Thymus (tissue), 11 donors: Measurements from ENCODE around the gene ULK4. TPM values are rescaled to one million over a fixed set of nuclear protein-coding genes. Genes with fewer than 3 reads are reported as not detected.

Source experiments
- DNase-seq, 9 donors: peaks; one replicate each; pipeline ENCODE4 v3.0.0-alpha.2; 2013; ENCODE audit warnings: low spot score in 9 of 9, low read depth in 6 of 9, missing footprints in 1 of 9
- H3K27ac ChIP-seq, 2 donors: one replicate each; pipeline ENCODE4 v1.5.1; 2013; ENCODE audit warnings: control low read depth in 1 of 2, low read depth in 1 of 2, low read length in 1 of 2, mild to moderate bottlenecking in 1 of 2, moderate library complexity in 1 of 2
- H3K27me3 ChIP-seq, 2 donors: one replicate each; pipeline ENCODE4 v1.5.1; 2013; ENCODE audit warnings: low read length in 1 of 2; ENCODE audit not compliant: control insufficient read depth in 2 of 2, insufficient read depth in 1 of 2
- H3K36me3 ChIP-seq, 2 donors: one replicate each; pipeline ENCODE4 v1.5.1; 2013; ENCODE audit warnings: low read length in 1 of 2, mild to moderate bottlenecking in 1 of 2, moderate library complexity in 1 of 2; ENCODE audit not compliant: control insufficient read depth in 2 of 2, insufficient read depth in 2 of 2
- H3K4me1 ChIP-seq, 2 donors: one replicate each; pipeline ENCODE4 v1.5.1; 2013; ENCODE audit warnings: low read length in 2 of 2; ENCODE audit not compliant: control insufficient read depth in 2 of 2, insufficient read depth in 2 of 2
- H3K4me3 ChIP-seq, 2 donors: one replicate each; pipeline ENCODE4 v1.5.1; 2013; ENCODE audit warnings: low read length in 2 of 2, control low read depth in 1 of 2, mild to moderate bottlenecking in 1 of 2
- H3K9me3 ChIP-seq, 2 donors: one replicate each; pipeline ENCODE4 v1.5.1; 2013; ENCODE audit warnings: low read length in 1 of 2, mild to moderate bottlenecking in 1 of 2; ENCODE audit not compliant: control insufficient read depth in 2 of 2, insufficient read depth in 1 of 2
- WGBS: extraction: QIAGEN DNeasy Blood & Tissue Kit; methylation state at CpG from one replicate; pipeline ENCODE4 v1.1.7; 2013; 5-methylcytosine and 5-hydroxymethylcytosine counted together
- polyA plus RNA-seq: library from polyadenylated mRNA; stranded (reverse); fragments of 200-250 nt; gene quantifications from one replicate; pipeline ENCODE4 v1.2.3, GENCODE V29; 2013
- total RNA-seq: library from RNA; stranded (reverse); fragments of 120-200 nt; gene quantifications from one replicate; pipeline ENCODE4 v1.2.4, GENCODE V29; 2013
- donor health status: healthy.

ULK4 gene
- total and polyA plus RNA-seq, 2 donors: 3.4 to 6.3 TPM

- 83% methylated on average over 1 of the region's 1 CpG for WGBS
- peaks cover 4% of the 10 kb centered on the region in 2 donors for H3K4me1 ChIP-seq
- H3K9me3 ChIP-seq: no peaks in the 10 kb centered on the region
- no peak overlapping the region for H3K27ac ChIP-seq
- H3K4me3 ChIP-seq: no peak overlapping the region
- DNase-seq: no peak
- H3K36me3 ChIP-seq: no peaks in the 10 kb centered on the region
- no peaks in the 10 kb centered on the region for H3K27me3 ChIP-seq
Observed at GRCh38 chr3:41207355-41207754, 754.5 kb downstream of the ULK4 start.

GRCh38 chr3:41205591-41205990 is 756.3 kb downstream of the ULK4 start:
- peaks cover 11 to 13% of the 10 kb centered on the region in 2 donors for H3K4me1 ChIP-seq
- H3K4me3 ChIP-seq: no peak overlapping the region
- no peaks in the 10 kb centered on the region for H3K9me3 ChIP-seq
- no peaks in the 10 kb centered on the region for H3K36me3 ChIP-seq
- H3K27me3 ChIP-seq: no peaks in the 10 kb centered on the region
- no peak overlapping the region for H3K27ac ChIP-seq
- 95% methylated on average over 9 of the region's 9 CpGs for WGBS
- no peak for DNase-seq

GRCh38 chr3:41204369-41204768 is 757.5 kb downstream of the ULK4 start:
- Histone ChIP-seq H3K4me3 (no peak overlapping the region), H3K36me3 (no peaks in the 10 kb centered on the region), H3K4me1 (peaks cover 11 to 15% of the 10 kb centered on the region in 2 donors), H3K27ac (no peak overlapping the region), H3K9me3 (no peaks in the 10 kb centered on the region), H3K27me3 (no peaks in the 10 kb centered on the region)
- DNase-seq: no peak
- WGBS: 98% methylated on average over 1 of the region's 1 CpG

GRCh38 chr3:41202834-41203345 is 759.0 kb downstream of the ULK4 start:
- no peaks in the 10 kb centered on the region for H3K9me3 ChIP-seq
- H3K27ac ChIP-seq: no peak overlapping the region
- H3K27me3 ChIP-seq: peaks cover 4 to 10% of the 10 kb centered on the region in 2 donors
- DNase-seq: peak in 1 of 9 donors; percentile 25
- peaks cover 11 to 15% of the 10 kb centered on the region in 2 donors for H3K4me1 ChIP-seq
- H3K36me3 ChIP-seq: no peaks in the 10 kb centered on the region
- no peak overlapping the region for H3K4me3 ChIP-seq

GRCh38 chr3:41202075-41202833 is 759.6 kb downstream of the ULK4 start:
- H3K27ac ChIP-seq: no peak overlapping the region
- 79% methylated on average over 5 of the region's 5 CpGs for WGBS
- H3K4me1 ChIP-seq: peaks cover 11 to 15% of the 10 kb centered on the region in 2 donors
- no peaks in the 10 kb centered on the region for H3K36me3 ChIP-seq
- DNase-seq: no peak
- no peaks in the 10 kb centered on the region for H3K9me3 ChIP-seq
- H3K27me3 ChIP-seq: peaks cover 6 to 11% of the 10 kb centered on the region in 2 donors
- H3K4me3 ChIP-seq: peak overlapping the region in 1 of 2 donors; percentile 14

- H3K27ac ChIP-seq: peak overlapping the region; percentile 73 to 78
- H3K4me1 ChIP-seq: peaks cover 11 to 15% of the 10 kb centered on the region in 2 donors
Observed at GRCh38 chr3:41200669-41201021, 761.3 kb downstream of the ULK4 start.

GRCh38 chr3:41199866-41200668 is 761.8 kb downstream of the ULK4 start:
- 1% methylated on average over 38 of the region's 40 CpGs for WGBS
- H3K27me3 ChIP-seq: peaks cover 8 to 11% of the 10 kb centered on the region in 2 donors
- H3K9me3 ChIP-seq: no peaks in the 10 kb centered on the region
- peak; percentile 15 to 70 (median 35) for DNase-seq
- peak overlapping the region; percentile 73 to 99 for H3K27ac ChIP-seq
- no peaks in the 10 kb centered on the region for H3K36me3 ChIP-seq
- peaks cover 11 to 12% of the 10 kb centered on the region in 2 donors for H3K4me1 ChIP-seq
- H3K4me3 ChIP-seq: peak overlapping the region; percentile 93 to 97

More at GRCh38 chr3:41200669-41201021, 761.3 kb downstream of the ULK4 start:
- no peaks in the 10 kb centered on the region for H3K36me3 ChIP-seq
- no peaks in the 10 kb centered on the region for H3K9me3 ChIP-seq
- peak in 8 of 9 donors; percentile 27 to 73 (median 43) for DNase-seq
- peaks cover 6 to 11% of the 10 kb centered on the region in 2 donors for H3K27me3 ChIP-seq
- H3K4me3 ChIP-seq: peak overlapping the region; percentile 93 to 97
- WGBS: under 1% methylated on average over 7 of the region's 7 CpGs

- H3K9me3 ChIP-seq: no peaks in the 10 kb centered on the region
- under 1% methylated on average over 112 of the region's 112 CpGs for WGBS
- H3K4me3 ChIP-seq: peak within 1 kb of the TSS; percentile 93 to 97
- peaks cover 8 to 11% of the 10 kb centered on the region in 2 donors for H3K27me3 ChIP-seq
- peak within 1 kb of the TSS; percentile 97 to 99 for H3K27ac ChIP-seq
- peaks cover 11 to 12% of the 10 kb centered on the region in 2 donors for H3K4me1 ChIP-seq
- H3K36me3 ChIP-seq: no peaks in the 10 kb centered on the region
- peak; percentile 82 to 97 (median 92) for DNase-seq
Observed at GRCh38 chr3:41198950-41199865, 762.7 kb downstream of the ULK4 start, which contains the start of gene CTNNB1. CTNNB1 (plus strand) TSS chr3:41199505; CDS start chr3:41224069, 24,564 bp downstream.
